ENCODE measurements around the gene DPRX. TPM values are rescaled to one million over a fixed set of nuclear protein-coding genes. Genes with fewer than 3 reads are reported as not detected.

Gene DPRX
- total and polyA plus RNA-seq, 2 of the 13 experiments (the other 11 are each of a cell fraction or from before 2014, with no cell fraction given): not detected

GRCh38 chr19:53600217-53600616 is 31.6 kb upstream of the DPRX start (continued):
- no peak for TF ChIP-seq ZXDC (CRISPR knock-in tag; IDR thresholded peaks at IDR 0.05)
- TF ChIP-seq FOXA1 (IDR thresholded peaks at IDR 0.05): no peak
- TF ChIP-seq FOXA1 (CRISPR knock-in tag; IDR thresholded peaks at IDR 0.05): no peak
- TF ChIP-seq KLF12 (CRISPR knock-in tag; IDR thresholded peaks at IDR 0.05; ENCODE audit: borderline replicate concordance): no peak
- TF ChIP-seq HNF4A (CRISPR knock-in tag; IDR thresholded peaks at IDR 0.05): no peak

GRCh38 chr19:53606031-53606430 is 25.8 kb upstream of the DPRX start:
- no peak overlapping the region for H3K27ac ChIP-seq (ENCODE audit: extremely low read length, insufficient read depth, low read length)
- H3K27me3 ChIP-seq (ENCODE audit: control insufficient read depth in 1 of 2, insufficient read depth in 2 of 2, low read length in 2 of 2): no peaks in the 10 kb centered on the region
- H3K9me3 ChIP-seq (ENCODE audit: low read length): no peaks in the 10 kb centered on the region
- no peak for DNase-seq (ENCODE audit: low spot score)
- no peak overlapping the region for H3K4me3 ChIP-seq (replicated peaks in 1 of 3; ENCODE audit: insufficient read depth in 1 of 3, low read depth in 2 of 3, low read length in 3 of 3)
- 96% methylated on average over 15 of the region's 15 CpGs for WGBS (ENCODE audit: low lambda C conversion rate)
- intact Hi-C loops (cut with micrococcal nuclease; ENCODE audit: unreplicated experiment) (no loop called here), in situ Hi-C loops (cut with HindIII; ENCODE audit: extremely low pct_ligation_motif_present, low pct_unique_long_range_greater_than_20kb) (no loop called here)
- peaks cover 14% of the 10 kb centered on the region for H3K4me1 ChIP-seq (ENCODE audit: insufficient read depth, low read length)
- ATAC-seq: no peak
- no TSS peak for BruUV-seq (replicated peaks)
- H3K79me2 ChIP-seq (ENCODE audit: insufficient read depth, low read length): no peaks in the 10 kb centered on the region
- CTCF ChIA-PET (ENCODE audit: low intra/inter-chr PET ratio, low total read pairs): no interaction called here
- H3K4me2 ChIP-seq (ENCODE audit: low read depth, low read length): no peak overlapping the region
- no peak for FAIRE-seq
- H3K36me3 ChIP-seq (replicated peaks in 1 of 2; ENCODE audit: control insufficient read depth in 1 of 2, insufficient read depth in 2 of 2, low read length in 2 of 2): no peaks in the 10 kb centered on the region
- H3K9ac ChIP-seq (ENCODE audit: insufficient read depth, low read depth, low read length): no peak overlapping the region
- POLR2A ChIA-PET: no interaction called here
- H4K20me1 ChIP-seq (ENCODE audit: insufficient read depth, low read length): no peaks in the 10 kb centered on the region
- no peak overlapping the region for H2AFZ ChIP-seq (ENCODE audit: low read length)
- TF ChIP-seq HMGXB4 (CRISPR knock-in tag; IDR thresholded peaks at IDR 0.05; ENCODE audit: borderline replicate concordance in 1 of 2, low read depth in 1 of 2): no peak
- TF ChIP-seq ZNF800 (CRISPR knock-in tag; IDR thresholded peaks at IDR 0.05): no peak
- TF ChIP-seq TRIM24 (CRISPR knock-in tag; IDR thresholded peaks at IDR 0.05): no peak
- no peak for TF ChIP-seq THRA (CRISPR knock-in tag; IDR thresholded peaks at IDR 0.05; ENCODE audit: borderline replicate concordance)
- no peak for TF ChIP-seq ARNT (IDR thresholded peaks at IDR 0.05)
